Ovary (tissue), 9 donors: ENCODE results near the gene COBL. TPM values are rescaled to one million over a fixed set of nuclear protein-coding genes. Genes with fewer than 3 reads are reported as not detected.

Source experiments
- DNase-seq, 5 donors: peaks; one replicate each; pipeline ENCODE4 v3.0.0-alpha.2; 2019 to 2020
- H3K27ac ChIP-seq, 2 donors: fragments of 200-600 bp; one replicate each; pipeline versions ENCODE4 v1.5.1 to v1.8.0; 2019 to 2022
- H3K27me3 ChIP-seq: fragments of 200-600 bp; one replicate; pipeline ENCODE4 v1.8.0; 2022
- H3K36me3 ChIP-seq: fragments of 200-600 bp; sonication (generic); one replicate; pipeline ENCODE4 v1.5.1; 2019
- H3K4me1 ChIP-seq: one replicate; pipeline ENCODE4 v1.8.1; 2013; ENCODE audit warnings: mild to moderate bottlenecking, moderate library complexity; ENCODE audit not compliant: insufficient read depth
- H3K4me3 ChIP-seq: fragments of 200-600 bp; sonication (generic); one replicate; pipeline ENCODE4 v1.5.1; 2017
- H3K9me3 ChIP-seq, 2 donors: fragments of 200-600 bp in 1 of 2; sonication (generic) in 1 of 2; one replicate each; pipeline versions ENCODE4 v1.5.1 to v1.8.1; 2013 to 2019; ENCODE audit warnings: mild to moderate bottlenecking in 1 of 2, moderate library complexity in 1 of 2
- CTCF ChIP-seq, 3 donors: fragments of 450-650 bp in 2 of 3; fragments of 200-600 bp in 1 of 3; IDR thresholded peaks; one replicate each; pipeline versions ENCODE4 v1.5.1 to v1.8.0; 2016 to 2022; ENCODE audit warnings: antibody characterized with exemption in 3 of 3, mild to moderate bottlenecking in 1 of 3
- EP300 ChIP-seq: sonication (generic); formaldehyde crosslinking; IDR thresholded peaks from one replicate; pipeline ENCODE4 v1.6.1; 2017; ENCODE audit warnings: antibody characterized with exemption
- POLR2A ChIP-seq: fragments of 450-650 bp; IDR thresholded peaks from one replicate; pipeline ENCODE4 v1.6.1; 2017; ENCODE audit warnings: antibody characterized with exemption, mild to moderate bottlenecking, moderate library complexity
- WGBS, 3 donors: extraction: QIAGEN DNeasy Blood & Tissue Kit in 1 of 3; methylation state at CpG; one replicate each; pipeline versions ENCODE4 v1.1.5 to v1.1.7; 2013 to 2017; 5-methylcytosine and 5-hydroxymethylcytosine counted together
- intact Hi-C, 4 donors: fragments of 100-400 bp; cut with DNase I; formaldehyde crosslinking; loops; one replicate each; pipeline versions ENCODE4 v1.11.0 to v1.15.1; 2022 to 2023
- polyA plus RNA-seq, 2 donors: library from polyadenylated mRNA; stranded (reverse); fragments of 200-250 nt in 1 of 2; fragments of 350-450 nt in 1 of 2; fragmentation: Illumina TruSeq in 1 of 2; extraction: RNeasy Lipid Tissue Mini Kit (QIAGEN cat#74804) in 1 of 2; gene quantifications; one replicate each; pipeline ENCODE4 v1.2.3, GENCODE V29; 2013 to 2014
- total RNA-seq, 7 donors: library from RNA; depleted of rRNA in 2 of 7; stranded (reverse); fragments of >200 nt in 2 of 7; fragmentation: NEBNext Ultra II Directional in 3 of 7; extraction: Animal tissue kit (Norgen Biotek cat#: 25700) in 3 of 7; gene quantifications; one replicate each; pipeline versions ENCODE4 v1.1.0 to v1.2.4, GENCODE V29; 2016 to 2023
- donor health status: DM: no; HTN: no; CAD: no; lungs with moderate emphysema.
- donor health status: DM: no; HTN: no; CAD: no.
- donor health status: Bipolar disorder and iron deficiency.
- donor health status: DM: yes; HTN: yes; CAD: no.
- donor health status: DM: no; HTN: no; CAD: no.
- donor health status: DM: yes; HTN: yes; CAD: no.

COBL gene
- total and polyA plus RNA-seq, 9 donors, result 0.87 to 33.4 (median 3.9) TPM

GRCh38 chr7:51015581-51015980, 301.0 kb downstream of the COBL start:
- Histone ChIP-seq H3K27ac (no peak overlapping the region), H3K27me3 (no peaks in the 10 kb centered on the region), H3K4me3 (no peak overlapping the region), H3K36me3 (no peaks in the 10 kb centered on the region), H3K9me3 (no peaks in the 10 kb centered on the region), H3K4me1 (no peaks in the 10 kb centered on the region)
- TF ChIP-seq CTCF (IDR thresholded peaks at IDR 0.05), result no peak
- TF ChIP-seq POLR2A, result no peak
- no peak for TF ChIP-seq EP300
- intact Hi-C loops, result no loop called here
- 91 to 93% (median 92%) methylated on average over 11 of the region's 11 CpGs for WGBS, 3 donors
- DNase-seq, result no peak

GRCh38 chr7:51014811-51015210, 301.8 kb downstream of the COBL start:
- Histone ChIP-seq H3K9me3 (no peaks in the 10 kb centered on the region), H3K27me3 (no peaks in the 10 kb centered on the region), H3K4me1 (no peaks in the 10 kb centered on the region), H3K36me3 (no peaks in the 10 kb centered on the region), H3K27ac (no peak overlapping the region), H3K4me3 (no peak overlapping the region)
- WGBS, 3 donors, result 74 to 89% (median 84%) methylated on average over 15 to 16 of the region's 16 CpGs
- no peak for DNase-seq
- intact Hi-C loops, result no loop called here
- TF ChIP-seq EP300 (no peak), POLR2A (no peak), CTCF (IDR thresholded peaks at IDR 0.05) (no peak)

- TF ChIP-seq CTCF (IDR thresholded peaks at IDR 0.05) (no peak), POLR2A (no peak)
- no peak overlapping the region for H3K27ac ChIP-seq
- WGBS, 3 donors, result 78 to 83% (median 79%) methylated on average over 18 to 21 of the region's 21 CpGs
- H3K4me3 ChIP-seq, result no peak overlapping the region
- intact Hi-C loops, result no loop called here
- H3K27me3 ChIP-seq, result no peaks in the 10 kb centered on the region
- no peaks in the 10 kb centered on the region for H3K36me3 ChIP-seq
- DNase-seq, result no peak
- no peaks in the 10 kb centered on the region for H3K9me3 ChIP-seq
- H3K4me1 ChIP-seq, result no peaks in the 10 kb centered on the region
These were observed 302.6 kb downstream of the COBL start for GRCh38 chr7:51013861-51014511.

GRCh38 chr7:51013218-51013786, 303.3 kb downstream of the COBL start:
- H3K4me1 ChIP-seq, result no peaks in the 10 kb centered on the region
- no peaks in the 10 kb centered on the region for H3K27me3 ChIP-seq
- intact Hi-C loops, result no loop called here
- H3K27ac ChIP-seq, result no peak overlapping the region
- DNase-seq, result no peak
- H3K4me3 ChIP-seq, result no peak overlapping the region
- H3K9me3 ChIP-seq, result no peaks in the 10 kb centered on the region
- WGBS, 3 donors, result 42 to 61% (median 47%) methylated on average over 17 of the region's 17 CpGs
- no peaks in the 10 kb centered on the region for H3K36me3 ChIP-seq
- TF ChIP-seq EP300, result no peak
- no peak for TF ChIP-seq POLR2A
- no peak for TF ChIP-seq CTCF (IDR thresholded peaks at IDR 0.05)
